ENCODE measurements around the gene P4HA2. TPM values are rescaled to one million over a fixed set of nuclear protein-coding genes. Genes with fewer than 3 reads are reported as not detected.
A peak's percentile ranks its signal among the peaks of the same experiment; 100 is the strongest.

Gene P4HA2
- total RNA-seq (ENCODE audit: insufficient read depth, low replicate concordance) = 151 TPM

DNA sequence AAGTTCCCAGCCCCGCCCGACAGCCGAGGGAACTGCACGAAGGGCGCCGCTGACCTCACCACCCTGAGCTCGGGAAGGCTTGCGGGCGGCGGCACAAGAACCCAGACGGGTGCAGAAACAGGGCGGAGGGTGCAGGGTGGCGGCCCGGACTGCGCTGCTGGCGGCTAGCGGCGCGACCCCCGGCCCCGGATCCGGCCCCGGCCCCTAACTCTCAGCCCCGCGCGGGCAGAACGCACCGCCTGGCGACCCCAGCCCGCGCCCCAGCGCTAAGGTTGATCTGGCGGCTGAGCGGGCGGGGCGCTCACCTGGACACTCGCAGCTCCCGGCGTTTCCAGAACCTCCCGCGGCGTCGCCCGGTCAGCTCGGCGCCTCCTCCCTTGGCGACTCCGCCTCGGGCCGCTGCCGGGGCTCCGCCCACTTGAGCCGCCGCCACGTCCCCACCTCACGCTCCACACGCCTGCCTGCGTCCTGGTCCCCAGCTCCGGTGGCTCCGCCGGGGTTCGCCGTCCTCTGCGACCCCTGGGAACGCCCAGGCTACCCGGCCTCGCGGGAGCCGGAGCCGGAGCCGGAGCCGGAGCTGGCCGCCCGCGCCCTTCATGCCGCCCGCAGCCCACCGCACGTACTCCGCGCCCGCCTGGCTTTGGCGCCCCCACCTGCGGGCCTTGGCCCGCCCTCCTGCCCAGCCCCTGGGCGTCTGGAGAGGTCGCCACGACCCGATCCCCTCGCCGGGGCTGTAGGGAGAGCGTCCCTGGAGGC is at the start of gene P4HA2:
P4HA2 (minus strand) TSS at position 369 of the 756 bp plus-strand sequence. CDS start 9,227 bp downstream, outside the sequence.
- peak; percentile 80 for DNase-seq (ENCODE audit: low spot score)

DNA sequence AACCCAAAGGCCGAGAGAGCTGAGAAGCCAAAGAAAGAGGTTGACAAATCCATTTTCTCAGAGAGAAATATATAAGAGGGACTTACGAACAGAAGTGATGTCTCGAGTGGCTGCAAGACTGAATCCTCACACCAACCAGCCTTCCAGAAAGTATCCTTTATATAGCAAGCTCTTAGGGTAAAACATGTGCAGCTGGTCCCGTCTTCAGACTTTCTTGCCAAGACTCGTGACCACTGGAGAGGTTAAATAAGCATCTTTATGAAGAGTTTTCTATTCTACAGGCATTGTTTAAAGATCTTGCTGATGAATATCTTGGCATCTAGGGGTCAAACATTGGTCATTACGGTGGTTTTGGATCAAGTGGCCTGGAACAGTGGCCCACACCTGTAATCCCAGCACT is 49.6 kb upstream of the P4HA2 start:
- no peak for DNase-seq (ENCODE audit: low spot score)

- DNase-seq (ENCODE audit: low spot score) = no peak
These were observed 47.9 kb upstream of the P4HA2 start for GRCh38 chr5:132275367-132276220.

- no peak for DNase-seq (ENCODE audit: low spot score)
These were observed 46.6 kb upstream of the P4HA2 start for GRCh38 chr5:132274050-132274792.

DNA sequence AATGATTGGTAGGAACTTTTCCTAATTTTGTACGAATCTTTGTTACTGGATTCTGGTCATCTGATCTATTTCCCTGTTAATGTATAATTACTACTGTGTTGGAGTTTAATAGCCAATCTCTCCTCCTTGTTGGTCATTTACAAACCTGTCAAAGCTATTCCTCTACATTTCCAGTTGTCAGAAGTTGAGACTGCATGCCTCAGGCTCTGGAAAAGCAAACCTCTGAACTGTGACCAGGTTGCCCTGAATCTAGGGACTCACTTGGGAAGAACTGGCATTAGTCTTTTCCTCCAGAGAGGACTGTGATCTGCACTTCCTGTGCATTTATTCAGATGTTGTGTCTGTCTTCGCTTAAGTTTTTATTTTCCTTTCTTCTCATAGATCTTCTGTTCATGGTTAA is 46.0 kb upstream of the P4HA2 start:
- no peak for DNase-seq (ENCODE audit: low spot score)

GRCh38 chr5:132272311-132273210 is 44.9 kb upstream of the P4HA2 start:
- DNase-seq (ENCODE audit: low spot score) = peak; percentile 66

DNA sequence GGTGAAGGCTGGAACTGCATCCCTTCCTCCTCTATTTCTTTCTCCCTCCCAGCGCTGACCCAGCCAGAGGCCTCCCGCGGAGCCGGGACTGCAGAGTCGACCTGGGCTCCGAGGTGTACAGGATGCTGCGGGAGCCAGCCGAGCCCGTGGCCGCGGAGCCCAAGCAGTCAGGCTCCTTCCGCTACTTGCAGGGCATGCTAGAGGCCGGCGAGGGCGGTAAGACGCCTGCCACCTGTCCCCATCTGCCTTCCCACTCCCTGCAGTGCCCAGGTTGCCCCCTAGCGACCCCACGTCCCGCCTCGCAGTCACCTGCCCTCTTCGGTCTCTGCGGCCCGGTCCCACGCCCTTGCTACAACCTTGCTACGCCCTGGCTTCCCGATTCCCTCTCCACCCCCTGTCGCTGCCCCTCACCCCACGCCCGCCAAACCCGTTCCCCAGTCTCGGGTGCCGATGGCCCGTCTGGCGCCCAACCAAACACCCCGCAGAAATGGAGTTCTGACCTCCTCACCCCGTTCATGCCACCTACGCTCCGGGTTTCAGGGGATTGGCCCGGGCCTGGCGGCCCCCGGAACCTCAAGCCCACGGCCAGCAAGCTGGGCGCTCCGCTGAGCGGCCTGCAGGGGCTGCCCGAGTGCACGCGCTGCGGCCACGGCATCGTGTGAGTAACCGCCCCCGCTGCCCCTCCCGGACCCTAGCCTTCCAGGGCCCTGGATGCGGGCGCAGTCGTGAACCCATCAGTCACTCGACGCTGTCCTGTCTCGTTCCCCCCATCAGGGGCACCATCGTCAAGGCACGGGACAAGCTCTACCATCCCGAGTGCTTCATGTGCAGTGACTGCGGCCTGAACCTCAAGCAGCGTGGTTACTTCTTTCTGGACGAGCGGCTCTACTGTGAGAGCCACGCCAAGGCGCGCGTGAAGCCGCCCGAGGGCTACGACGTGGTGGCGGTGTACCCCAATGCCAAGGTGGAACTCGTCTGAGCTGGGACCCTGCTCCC is 43.9 kb upstream of the P4HA2 start:
- DNase-seq (ENCODE audit: low spot score) = no peak

- DNase-seq (ENCODE audit: low spot score) = no peak
These were observed 43.1 kb upstream of the P4HA2 start for GRCh38 chr5:132270706-132271105.

- no peak for DNase-seq (ENCODE audit: low spot score)
These were observed 42.6 kb upstream of the P4HA2 start for GRCh38 chr5:132270335-132270665.

DNA sequence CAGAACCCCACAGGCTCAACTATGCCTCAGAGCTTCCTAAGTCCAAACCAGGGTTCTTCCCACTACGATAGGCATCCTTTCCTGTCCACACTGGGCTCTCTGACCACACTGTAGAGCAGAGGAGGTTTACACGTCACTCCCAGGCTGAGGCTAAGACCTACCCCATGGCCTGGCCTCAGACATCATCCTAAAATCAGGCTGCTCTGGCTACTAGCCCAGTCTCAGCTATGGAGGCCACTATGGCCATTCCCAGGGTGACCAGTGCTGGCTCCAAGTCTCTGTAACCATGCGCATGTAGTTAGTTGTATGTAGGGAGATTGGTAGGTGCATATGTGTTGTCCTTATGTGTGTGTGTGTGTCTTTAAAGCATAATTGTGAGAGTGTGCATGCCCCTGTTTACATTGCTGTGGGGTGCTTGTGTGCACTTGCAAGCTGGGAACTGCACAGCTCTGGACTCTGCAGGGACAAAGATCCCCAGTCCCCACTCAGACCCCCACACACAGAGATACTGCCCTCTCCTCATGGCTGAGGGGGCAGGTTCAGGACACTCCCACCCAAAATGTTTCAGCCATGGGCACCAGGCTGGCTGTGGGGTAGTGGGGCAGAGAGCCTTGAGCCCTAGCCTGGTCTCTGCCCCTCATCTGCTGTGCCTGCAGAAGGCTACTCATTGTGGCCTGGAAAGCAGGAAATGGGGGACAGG is 42.1 kb upstream of the P4HA2 start:
- no peak for DNase-seq (ENCODE audit: low spot score)

DNA sequence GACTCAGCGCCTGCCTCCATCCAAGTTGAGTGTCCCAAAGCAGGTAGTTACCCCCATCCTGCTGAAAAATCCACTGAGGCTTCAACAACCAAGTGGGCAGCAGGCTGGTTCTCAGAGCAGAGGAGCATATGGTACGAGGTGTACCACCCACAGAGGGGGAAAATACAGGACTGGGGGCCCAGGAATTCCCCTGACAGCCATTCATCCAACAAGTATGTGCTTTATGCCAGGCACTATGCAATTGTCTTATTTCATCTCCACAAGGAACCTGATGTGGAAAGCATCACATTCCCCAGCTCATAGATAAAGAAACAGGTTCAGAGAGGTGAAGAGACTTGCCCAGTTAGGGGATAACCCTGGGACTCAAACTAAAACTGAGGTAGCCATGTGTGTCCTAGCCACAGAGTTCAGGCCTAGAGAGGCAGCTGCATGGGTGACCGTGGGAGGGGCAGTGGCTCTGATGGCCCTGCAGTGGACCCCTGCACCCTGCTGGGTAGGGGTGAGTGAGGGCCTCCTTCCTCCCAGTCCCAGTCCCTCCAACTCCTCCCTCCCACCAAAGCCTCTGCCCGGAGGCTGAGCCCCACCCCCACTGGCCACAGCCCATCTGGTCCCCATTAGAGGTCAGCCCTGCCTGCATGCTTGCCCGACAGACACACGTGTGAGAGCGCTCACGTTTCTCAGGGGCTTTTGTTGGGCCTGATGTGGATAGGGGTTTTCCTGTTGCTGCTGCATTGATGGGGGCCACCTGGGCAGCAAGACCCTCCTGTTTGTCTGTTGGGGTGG is 41.3 kb upstream of the P4HA2 start:
- no peak for DNase-seq (ENCODE audit: low spot score)

DNA sequence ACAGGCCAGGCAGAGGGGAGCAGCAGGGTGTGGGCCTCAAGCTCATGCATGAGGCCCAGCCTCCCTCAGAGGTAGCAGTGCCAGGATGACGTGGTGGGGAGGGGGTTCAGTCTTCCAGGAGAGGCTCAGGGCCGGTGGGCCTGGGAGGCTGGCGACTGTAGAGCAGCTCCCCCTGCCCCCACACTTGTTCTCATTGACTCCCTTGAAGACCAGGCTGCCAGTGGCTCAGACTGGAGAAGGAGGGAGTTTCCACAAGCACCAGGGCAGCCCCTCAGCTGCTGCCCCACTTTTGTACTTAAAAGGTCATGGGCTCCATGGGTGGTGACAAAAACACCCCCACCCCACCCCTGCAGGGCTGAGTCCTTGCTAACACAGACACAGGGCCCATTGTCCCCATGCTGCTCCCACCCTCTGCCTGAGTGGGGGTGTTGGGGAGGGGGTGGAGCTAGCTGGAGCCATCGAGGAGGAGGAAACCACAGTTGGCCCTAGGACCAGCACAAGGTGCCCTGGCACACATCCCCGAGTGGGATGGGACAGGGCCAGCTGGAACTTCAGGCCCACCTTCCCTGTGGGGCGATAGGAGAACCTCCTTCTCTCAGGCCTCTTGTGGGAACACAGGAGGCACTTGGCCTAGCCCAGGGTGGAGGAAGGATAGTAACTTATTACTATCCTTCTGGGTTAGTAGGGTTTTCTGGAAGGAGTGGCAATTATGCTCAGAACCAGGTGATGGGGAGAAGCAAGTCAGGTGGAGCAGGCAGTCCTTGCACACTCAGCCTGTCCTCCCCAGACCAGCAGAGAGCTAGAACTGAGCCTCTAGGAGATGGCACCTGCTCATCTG is 40.5 kb upstream of the P4HA2 start:
- DNase-seq (ENCODE audit: low spot score) = no peak

GRCh38 chr5:132267166-132267739 is 39.6 kb upstream of the P4HA2 start:
- no peak for DNase-seq (ENCODE audit: low spot score)

- no peak for DNase-seq (ENCODE audit: low spot score)
These were observed 39.1 kb upstream of the P4HA2 start for GRCh38 chr5:132266836-132267160.

DNA sequence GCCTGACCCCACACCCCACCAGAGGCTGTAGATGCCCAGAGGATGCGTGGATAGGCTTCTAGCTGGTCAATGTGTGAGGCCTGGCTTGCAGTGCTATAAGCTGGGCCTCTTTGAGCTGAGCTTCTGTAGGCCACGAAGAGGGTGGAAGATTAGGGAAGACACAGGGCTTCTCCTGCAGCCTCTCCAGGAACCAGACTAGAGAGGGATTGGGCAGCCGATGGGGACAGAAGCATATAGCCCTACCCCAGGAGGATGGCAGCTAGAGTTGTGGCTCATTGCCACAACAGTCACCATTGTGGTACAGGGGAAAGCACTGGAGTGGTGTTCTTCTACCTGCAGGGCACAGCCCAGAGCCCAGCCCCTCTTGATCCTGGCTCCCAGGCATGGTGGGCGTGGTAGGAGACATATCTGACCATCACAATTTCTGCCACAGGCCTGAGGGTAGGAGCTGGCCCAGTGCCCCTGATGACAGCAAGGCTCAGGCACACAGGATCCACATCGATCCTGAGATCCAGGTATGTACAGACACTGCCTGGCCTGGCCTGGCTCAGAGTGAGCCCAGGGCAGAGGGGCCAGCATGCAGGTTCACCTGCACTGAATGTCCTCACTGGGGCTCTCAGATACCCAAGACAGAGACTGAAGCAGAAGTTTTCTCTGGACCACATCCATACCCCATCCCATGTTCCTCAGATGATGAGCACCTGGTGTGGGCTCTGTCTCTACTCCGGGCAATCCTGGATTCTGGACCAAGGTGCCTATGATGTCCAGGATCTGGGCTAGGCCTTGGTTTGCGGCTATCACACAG is 38.6 kb upstream of the P4HA2 start:
- DNase-seq (ENCODE audit: low spot score) = no peak

GRCh38 chr5:132265336-132266030 is 37.8 kb upstream of the P4HA2 start:
- DNase-seq (ENCODE audit: low spot score) = peak; percentile 98
